T-cell (primary cell): ENCODE measurements around the gene CPB2. TPM values are rescaled to one million over a fixed set of nuclear protein-coding genes. Genes with fewer than 3 reads are reported as not detected.

Experiments
- ATAC-seq, 4 experiments: fragments of 200-7000 bp in 3 of 4; fragments of 150-1000 bp in 1 of 4; cut with Tn5 transposase; replicated peaks in 1 of 4; 1 replicate in 3 of 4; 2 replicates in 1 of 4; pipeline ENCODE4 v1.10.0; 2021; ENCODE audit warnings: moderate library complexity in 3 of 4, mild to moderate bottlenecking in 2 of 4, moderate number of reproducible peaks in 1 of 4
- CTCF ChIA-PET, 2 donors: fragments of 300-600 bp; sonication (Branson Sonifier 250); formaldehyde crosslinking; loops; one replicate each; lab custom pipeline; 2022; ENCODE audit warnings: antibody characterized with exemption in 2 of 2; lab: Charles Lee
- POLR2A ChIA-PET, 2 donors: fragments of 300-600 bp; sonication (Branson Sonifier 250); formaldehyde crosslinking; loops; one replicate each; lab custom pipeline; 2022; ENCODE audit warnings: antibody characterized with exemption in 2 of 2; lab: Charles Lee
- DNase-seq, 35 experiments: peaks; one replicate each; pipeline versions ENCODE4 v3.0.0 to v3.0.0-alpha.2; 2013 to 2023
- H3K27ac ChIP-seq: one replicate; pipeline ENCODE4 v1.5.1; 2013; ENCODE audit warnings: low read length
- H3K27me3 ChIP-seq, 2 experiments: replicated peaks in 1 of 2; 1 replicate in 1 of 2; 2 replicates in 1 of 2; pipeline versions ENCODE4 v1.6.1 to v1.7.0; 2013; ENCODE audit warnings: low read length in 1 of 2, mixed read lengths in 1 of 2; ENCODE audit not compliant: control insufficient read depth in 2 of 2, insufficient read depth in 2 of 2; ENCODE audit errors: extremely low read depth in 1 of 2
- H3K36me3 ChIP-seq, 2 donors: 1 replicate in 1 of 2; 2 replicates in 1 of 2; pipeline versions ENCODE4 v1.6.1 to v1.7.0; 2013; ENCODE audit warnings: low read length in 1 of 2; ENCODE audit not compliant: control insufficient read depth in 2 of 2, insufficient read depth in 1 of 2; ENCODE audit errors: extremely low read depth in 1 of 2
- H3K4me1 ChIP-seq, 2 experiments: 1 replicate in 1 of 2; 2 replicates in 1 of 2; pipeline versions ENCODE4 v1.6.1 to v1.7.0; 2013; ENCODE audit warnings: low read length in 2 of 2, mixed read lengths in 1 of 2; ENCODE audit not compliant: insufficient read depth in 2 of 2, control insufficient read depth in 1 of 2; ENCODE audit errors: extremely low read depth in 1 of 2
- H3K4me3 ChIP-seq, 2 donors: 1 replicate in 1 of 2; 2 replicates in 1 of 2; pipeline versions ENCODE4 v1.5.1 to v1.7.0; 2013; ENCODE audit warnings: mild to moderate bottlenecking in 2 of 2, low read length in 1 of 2, moderate library complexity in 1 of 2; ENCODE audit not compliant: control insufficient read depth in 1 of 2; ENCODE audit errors: extremely low read depth in 1 of 2
- H3K9me3 ChIP-seq: 2 replicates; pipeline ENCODE4 v1.7.0; 2013
- H3K27ac Mint-ChIP-seq, 2 donors: one replicate each; pipeline ENCODE4 v1.8.0; 2020 to 2021; ENCODE audit warnings: mild to moderate bottlenecking in 2 of 2, mixed read lengths in 2 of 2
- H3K27me3 Mint-ChIP-seq, 2 donors: one replicate each; pipeline ENCODE4 v1.8.0; 2021 to 2022; ENCODE audit warnings: mixed read lengths in 2 of 2
- H3K36me3 Mint-ChIP-seq: one replicate; pipeline ENCODE4 v1.8.0; 2021; ENCODE audit warnings: mixed read lengths
- H3K4me1 Mint-ChIP-seq, 3 donors: one replicate each; pipeline ENCODE4 v1.8.0; 2020 to 2022; ENCODE audit warnings: mixed read lengths in 3 of 3, mild to moderate bottlenecking in 1 of 3
- H3K4me3 Mint-ChIP-seq, 3 donors: one replicate each; pipeline ENCODE4 v1.8.0; 2020 to 2022; ENCODE audit warnings: mild to moderate bottlenecking in 3 of 3, mixed read lengths in 3 of 3, moderate library complexity in 3 of 3
- H3K9me3 Mint-ChIP-seq, 3 donors: one replicate each; pipeline ENCODE4 v1.8.0; 2020 to 2022; ENCODE audit warnings: mixed read lengths in 3 of 3
- WGBS: methylation state at CpG from one replicate; pipeline ENCODE4 v1.1.5; 2013; ENCODE audit warnings: missing lambda C conversion rate; ENCODE audit not compliant: insufficient coverage; 5-methylcytosine and 5-hydroxymethylcytosine counted together
- total RNA-seq, 35 experiments: library from RNA in 6 of 35; stranded (reverse) in 6 of 35; fragments of 120-200 nt in 1 of 35; gene quantifications; one replicate each; pipeline versions ENCODE4 v1.2.1 to v1.2.4 and lab custom pipeline; 2013 to 2026

CPB2 gene
- total RNA-seq, 5 donors from 2014 or later (not counting 1 experiment from before 2014, with no cell fraction given), result 0.13 to 0.29 (median 0.28) TPM; not detected in 2

DNA sequence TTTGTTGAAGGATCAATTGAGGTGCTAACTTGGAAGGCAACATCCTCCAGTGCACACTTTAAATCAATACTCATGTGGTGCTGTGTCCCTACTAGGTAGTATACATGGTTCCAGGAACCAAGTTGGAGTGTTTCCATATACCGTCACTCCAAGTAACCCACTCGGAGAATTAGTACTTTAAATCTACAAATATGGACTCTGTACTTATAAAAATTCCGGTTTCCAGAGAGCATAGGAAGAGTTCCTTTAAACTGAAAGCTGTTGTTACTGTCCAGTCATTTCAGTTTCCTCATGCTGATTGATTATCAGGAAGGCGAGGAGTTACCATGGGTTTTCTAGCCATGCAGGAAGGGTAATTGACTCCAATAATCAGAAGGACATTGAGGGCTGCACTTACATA lies 7.2 kb downstream of the CPB2 start:
- Histone ChIP-seq H3K36me3 (no peaks in the 10 kb centered on the region), H3K9me3 (no peaks in the 10 kb centered on the region), H3K27me3 (peaks cover 0 to 8% of the 10 kb centered on the region in 2 experiments), H3K4me1 (no peaks in the 10 kb centered on the region), H3K4me3 (no peak overlapping the region), H3K27ac (no peak overlapping the region)
- H3K27ac Mint-ChIP-seq, result no peak overlapping the region
- CTCF ChIA-PET, result no interaction called here
- no peaks in the 10 kb centered on the region for H3K9me3 Mint-ChIP-seq
- no peaks in the 10 kb centered on the region for H3K36me3 Mint-ChIP-seq
- ATAC-seq, result no peak
- POLR2A ChIA-PET, result no interaction called here
- 100% methylated on average over 2 of the region's 4 CpGs for WGBS
- no peak overlapping the region for H3K4me3 Mint-ChIP-seq
- no peak for DNase-seq
- peaks cover 9 to 26% of the 10 kb centered on the region in 2 donors for H3K27me3 Mint-ChIP-seq
- H3K4me1 Mint-ChIP-seq, result no peaks in the 10 kb centered on the region

DNA sequence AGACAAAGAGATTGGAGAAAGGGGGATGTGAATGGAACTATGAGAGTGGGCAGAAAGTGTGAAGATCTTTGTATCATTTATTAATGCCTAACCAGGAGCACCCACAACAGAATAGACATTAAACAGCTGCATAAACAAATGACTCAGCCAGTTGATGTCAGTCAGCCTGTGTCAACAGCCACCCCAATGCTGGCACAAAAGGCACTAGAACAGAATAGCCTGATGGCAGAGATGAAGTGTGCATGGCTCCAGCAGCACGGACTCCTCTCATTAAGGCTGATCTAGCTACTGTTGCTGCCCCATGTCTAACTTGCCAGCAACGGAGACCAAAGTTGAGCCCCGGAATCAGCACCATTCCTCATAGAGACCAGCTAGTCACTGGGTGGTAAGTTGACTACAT lies 7.8 kb downstream of the CPB2 start:
- ChIA-PET CTCF (no interaction called here), POLR2A (no interaction called here)
- Mint-ChIP-seq H3K27ac (no peak overlapping the region), H3K36me3 (no peaks in the 10 kb centered on the region), H3K9me3 (no peaks in the 10 kb centered on the region), H3K4me1 (no peaks in the 10 kb centered on the region), H3K4me3 (no peak overlapping the region), H3K27me3 (peaks cover 9 to 31% of the 10 kb centered on the region in 2 donors)
- Histone ChIP-seq H3K9me3 (no peaks in the 10 kb centered on the region), H3K27ac (no peak overlapping the region), H3K4me1 (no peaks in the 10 kb centered on the region), H3K27me3 (peaks cover 0 to 8% of the 10 kb centered on the region in 2 experiments), H3K4me3 (no peak overlapping the region), H3K36me3 (no peaks in the 10 kb centered on the region)
- WGBS, result 88% methylated on average over 3 of the region's 3 CpGs
- no peak for DNase-seq
- ATAC-seq, result no peak

DNA sequence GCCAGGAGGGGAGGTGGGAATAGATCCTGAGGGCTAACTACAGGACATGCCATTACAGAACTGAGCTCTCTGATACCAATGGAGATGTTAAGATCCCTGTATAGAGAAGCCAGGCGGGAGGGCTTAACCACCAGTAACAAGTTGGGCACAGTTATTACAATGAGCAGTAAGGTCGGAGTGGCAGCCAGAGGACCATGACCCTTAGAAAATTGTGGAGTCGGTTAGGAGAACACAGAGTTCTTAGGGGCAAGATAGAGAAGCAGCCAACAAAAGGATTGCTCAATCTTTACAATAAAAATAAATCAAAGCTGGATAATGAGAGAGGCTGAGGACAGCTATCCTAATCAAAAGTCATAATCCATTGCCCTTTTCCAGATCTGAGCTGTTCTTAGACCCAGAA lies 10.4 kb downstream of the CPB2 start:
- ATAC-seq, result no peak
- no CpG with 5 or more reads among the region's 3 CpGs for WGBS
- Mint-ChIP-seq H3K36me3 (no peaks in the 10 kb centered on the region), H3K27me3 (peaks cover 9 to 37% of the 10 kb centered on the region in 2 donors), H3K27ac (no peak overlapping the region), H3K4me3 (no peak overlapping the region), H3K9me3 (no peaks in the 10 kb centered on the region), H3K4me1 (no peaks in the 10 kb centered on the region)
- no peak for DNase-seq
- Histone ChIP-seq H3K4me3 (no peak overlapping the region), H3K36me3 (no peaks in the 10 kb centered on the region), H3K27me3 (peaks cover 0 to 8% of the 10 kb centered on the region in 2 experiments), H3K4me1 (no peaks in the 10 kb centered on the region), H3K27ac (no peak overlapping the region), H3K9me3 (no peaks in the 10 kb centered on the region)
- CTCF ChIA-PET, result interaction anchor here in 1 of 2 donors (0.7 kb wide), 1 partner anchor 234 kb away, joined by 3 read pairs; no protein-coding TSS in a partner anchor
- POLR2A ChIA-PET, result no interaction called here

DNA sequence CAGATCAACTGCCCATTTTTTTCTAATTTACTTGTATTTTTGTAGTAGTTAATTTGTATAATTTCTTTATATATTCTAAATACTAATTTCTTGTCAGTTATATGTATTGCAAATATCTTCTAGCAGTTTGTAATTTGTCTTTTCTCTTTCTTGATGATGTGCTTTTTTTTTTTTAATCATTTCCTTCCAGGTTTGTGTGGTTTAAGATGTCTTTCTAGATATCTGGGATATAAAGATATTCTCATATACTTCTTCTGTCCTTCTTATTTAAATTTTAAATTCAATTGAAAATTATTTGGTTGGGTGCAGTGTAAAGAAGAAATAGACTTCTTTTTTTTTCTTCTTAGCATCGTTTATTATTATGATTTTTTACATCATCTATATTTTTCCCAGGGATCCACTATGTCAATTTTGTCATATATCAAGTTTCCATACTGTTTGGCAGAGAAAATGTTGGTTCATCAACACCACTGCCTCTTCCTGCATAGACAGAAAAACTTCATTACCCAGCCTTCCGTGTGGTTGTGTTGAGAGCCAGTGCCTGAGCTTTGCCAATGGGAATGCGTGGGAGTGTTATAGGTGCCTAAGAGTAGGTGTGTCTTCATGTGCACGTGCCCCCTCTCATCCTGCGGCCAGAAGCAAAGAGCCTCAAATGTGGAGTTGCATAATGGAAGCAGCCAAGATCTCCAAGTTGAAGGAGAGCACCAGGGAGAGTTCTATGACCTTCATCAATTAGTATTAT lies 15.8 kb downstream of the CPB2 start:
- CTCF ChIA-PET, result no interaction called here
- H3K27ac Mint-ChIP-seq, result no peak overlapping the region

DNA sequence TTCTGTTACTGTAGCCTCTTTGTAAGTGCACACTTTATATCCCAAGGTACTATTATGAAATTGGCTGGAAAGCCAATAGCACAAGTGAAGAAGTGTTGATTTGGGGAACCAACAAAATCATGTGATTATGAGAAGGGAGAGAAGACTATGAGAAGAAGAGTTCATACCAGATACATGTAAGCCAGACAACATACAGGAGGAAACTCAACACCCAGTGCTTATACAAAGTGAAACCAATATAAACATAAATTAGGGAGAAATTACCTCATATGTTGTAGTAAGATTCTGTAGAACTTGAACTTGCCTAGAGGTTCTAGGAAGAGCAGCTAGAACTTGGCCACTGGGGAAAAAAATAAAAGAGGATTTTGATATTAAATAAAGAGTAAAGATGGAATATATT lies 17.4 kb downstream of the CPB2 start:
- no peaks in the 10 kb centered on the region for H3K9me3 ChIP-seq
- ATAC-seq (no peak), DNase-seq (no peak)
- H3K27ac Mint-ChIP-seq, result no peak overlapping the region
- no peaks in the 10 kb centered on the region for H3K36me3 ChIP-seq
- no peaks in the 10 kb centered on the region for H3K4me1 ChIP-seq
- CTCF ChIA-PET, result no interaction called here
- no peak overlapping the region for H3K27ac ChIP-seq
- H3K4me1 Mint-ChIP-seq, result no peaks in the 10 kb centered on the region
- H3K36me3 Mint-ChIP-seq, result no peaks in the 10 kb centered on the region
- peaks cover 0 to 13% of the 10 kb centered on the region in 2 donors for H3K27me3 Mint-ChIP-seq
- H3K4me3 Mint-ChIP-seq, result no peak overlapping the region
- no peaks in the 10 kb centered on the region for H3K9me3 Mint-ChIP-seq
- POLR2A ChIA-PET, result no interaction called here
- no peak overlapping the region for H3K4me3 ChIP-seq
- H3K27me3 ChIP-seq, result peaks cover 0 to 14% of the 10 kb centered on the region in 2 experiments

More for the DNA sequence above, 15.8 kb downstream of the CPB2 start:
- DNase-seq, result no peak
- no peak overlapping the region for H3K4me3 Mint-ChIP-seq
- Histone ChIP-seq H3K27ac (no peak overlapping the region), H3K36me3 (no peaks in the 10 kb centered on the region), H3K27me3 (peaks cover 0 to 14% of the 10 kb centered on the region in 2 experiments), H3K9me3 (no peaks in the 10 kb centered on the region), H3K4me3 (no peak overlapping the region), H3K4me1 (no peaks in the 10 kb centered on the region)
- POLR2A ChIA-PET, result no interaction called here
- H3K9me3 Mint-ChIP-seq, result no peaks in the 10 kb centered on the region
- WGBS, result 86% methylated on average over 3 of the region's 5 CpGs
- no peaks in the 10 kb centered on the region for H3K36me3 Mint-ChIP-seq
- H3K4me1 Mint-ChIP-seq, result no peaks in the 10 kb centered on the region
- ATAC-seq, result no peak
- peaks cover 0 to 23% of the 10 kb centered on the region in 2 donors for H3K27me3 Mint-ChIP-seq

DNA sequence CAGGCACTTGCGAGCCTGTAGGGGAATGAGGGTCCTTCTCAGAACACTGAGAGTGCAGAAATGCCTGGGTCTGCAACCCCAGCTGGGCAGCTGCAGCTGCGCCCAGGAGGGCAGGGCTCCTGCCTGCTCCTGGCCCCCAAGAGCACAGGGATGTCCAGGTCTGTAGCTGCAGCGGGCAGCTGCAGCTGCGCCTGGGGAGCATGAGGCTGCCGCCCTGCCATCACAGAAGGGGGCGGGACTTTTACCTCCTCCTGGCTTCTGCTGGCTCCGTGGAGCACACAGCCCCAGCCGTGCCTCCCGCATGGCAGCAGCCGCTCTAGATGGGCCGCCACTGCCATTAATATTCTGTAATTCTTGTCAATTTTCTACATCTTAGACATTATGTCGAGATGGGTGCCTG lies 17.8 kb downstream of the CPB2 start:
- no peaks in the 10 kb centered on the region for H3K9me3 Mint-ChIP-seq
- H3K27ac ChIP-seq, result no peak overlapping the region
- no peak for ATAC-seq
- no peaks in the 10 kb centered on the region for H3K4me1 Mint-ChIP-seq
- no peak overlapping the region for H3K4me3 ChIP-seq
- no peak for DNase-seq
- H3K9me3 ChIP-seq, result no peaks in the 10 kb centered on the region
- no peaks in the 10 kb centered on the region for H3K36me3 ChIP-seq
- H3K4me3 Mint-ChIP-seq, result no peak overlapping the region
- ChIA-PET POLR2A (no interaction called here), CTCF (no interaction called here)
- H3K27me3 ChIP-seq, result peaks cover 0 to 14% of the 10 kb centered on the region in 2 experiments
- 93% methylated on average over 8 of the region's 12 CpGs for WGBS
- no peaks in the 10 kb centered on the region for H3K4me1 ChIP-seq
- peaks cover 0 to 9% of the 10 kb centered on the region in 2 donors for H3K27me3 Mint-ChIP-seq
- H3K27ac Mint-ChIP-seq, result no peak overlapping the region
- H3K36me3 Mint-ChIP-seq, result no peaks in the 10 kb centered on the region
